ENCODE data around the gene ZNF524. TPM values are rescaled to one million over a fixed set of nuclear protein-coding genes. Genes with fewer than 3 reads are reported as not detected.

ZNF524 gene
- total and polyA plus RNA-seq, 5 donors from 2014 or later, result 13.7 to 53.7 (median 42.7) TPM

DNA sequence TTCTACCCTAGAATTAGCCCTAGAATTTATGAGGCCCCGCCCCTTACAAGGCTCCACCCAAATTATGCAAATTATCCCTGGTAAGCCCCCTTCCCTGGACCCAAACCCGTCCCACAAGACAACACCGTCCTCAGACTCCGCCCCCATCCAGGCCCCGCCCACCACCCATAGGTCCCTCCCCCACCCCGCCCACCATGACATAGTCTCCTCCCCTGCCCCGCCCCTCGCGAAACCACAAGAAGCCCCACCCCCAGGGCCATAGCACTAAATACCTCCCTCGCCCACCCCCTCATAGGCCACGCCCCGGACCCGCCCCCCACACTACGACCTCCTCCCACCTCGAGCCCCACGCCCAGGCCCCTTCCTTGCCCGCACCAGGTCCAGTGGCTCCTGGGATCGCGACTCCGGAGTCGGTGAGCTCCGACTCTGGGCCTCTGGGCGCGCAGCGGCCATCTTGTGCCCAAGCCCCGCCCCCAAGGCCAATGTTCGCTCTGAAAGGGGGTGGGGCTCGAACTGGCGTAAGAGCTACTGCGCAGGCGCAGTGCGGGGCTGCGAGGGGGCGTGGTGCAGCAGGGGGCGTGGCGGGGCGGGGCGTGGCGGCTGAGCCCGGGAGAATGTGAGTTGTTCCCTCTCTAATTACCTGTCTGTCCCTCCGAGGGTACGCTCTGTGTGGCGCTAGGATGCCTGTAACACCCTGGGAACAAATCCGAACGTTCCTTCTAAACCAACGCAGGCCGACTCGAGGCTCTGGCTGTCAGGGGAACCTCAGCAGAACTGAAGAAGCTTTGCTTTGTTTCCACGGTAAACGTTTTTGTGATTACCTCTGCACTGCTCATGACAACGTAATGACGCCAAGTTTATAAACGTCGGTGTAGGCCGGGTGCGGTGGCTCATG lies 24.3 kb downstream of the ZNF524 start, which contains the start of gene ZNF784:
Gene ZNF784, minus strand, starts transcription at position 458 of the 895 bp plus-strand sequence. Its CDS starts 5 bp downstream, at position 453.
- Histone ChIP-seq H3K9me3 (ENCODE audit: control insufficient read depth in 2 of 2, low read length in 2 of 2) (no peaks in the 10 kb centered on the region), H3K4me3 (ENCODE audit: low read depth, low read length) (peak within 1 kb of the TSS; percentile 76), H3K27ac (ENCODE audit: insufficient read depth, low read length, poor library complexity, severe bottlenecking) (peak within 1 kb of the TSS; percentile 96), H3K36me3 (ENCODE audit: control insufficient read depth, insufficient read depth, low read length) (no peaks in the 10 kb centered on the region), H3K4me1 (ENCODE audit: control insufficient read depth, insufficient read depth, low read length, poor library complexity, severe bottlenecking) (peaks cover 33% of the 10 kb centered on the region), H3K27me3 (ENCODE audit: control insufficient read depth, insufficient read depth, low read length) (no peaks in the 10 kb centered on the region)
- Mint-ChIP-seq H3K27me3 (no peaks in the 10 kb centered on the region), H3K4me1 (peaks cover 17 to 53% (median 25%) of the 10 kb centered on the region in 4 donors), H3K9me3 (no peaks in the 10 kb centered on the region), H3K36me3 (peaks cover 4% of the 10 kb centered on the region), H3K27ac (peak within 1 kb of the TSS; percentile 97 to 98 (median 98)), H3K4me3 (peak within 1 kb of the TSS; percentile 89 to 95 (median 91))
- ATAC-seq (ENCODE audit: low read depth in 2 of 2), result peak; percentile 80 to 84
- peak; percentile 90 to 93 (median 92) for DNase-seq

- Histone ChIP-seq H3K4me1 (ENCODE audit: control insufficient read depth, insufficient read depth, low read length, poor library complexity, severe bottlenecking) (peaks cover 33% of the 10 kb centered on the region), H3K27ac (ENCODE audit: insufficient read depth, low read length, poor library complexity, severe bottlenecking) (peak overlapping the region; percentile 96), H3K36me3 (ENCODE audit: control insufficient read depth, insufficient read depth, low read length) (no peaks in the 10 kb centered on the region), H3K4me3 (ENCODE audit: low read depth, low read length) (peak overlapping the region; percentile 76), H3K27me3 (ENCODE audit: control insufficient read depth, insufficient read depth, low read length) (no peaks in the 10 kb centered on the region), H3K9me3 (ENCODE audit: control insufficient read depth in 2 of 2, low read length in 2 of 2) (no peaks in the 10 kb centered on the region)
- DNase-seq (no peak), ATAC-seq (ENCODE audit: low read depth in 2 of 2) (no peak)
- H3K36me3 Mint-ChIP-seq, result peaks cover 4% of the 10 kb centered on the region
- peak overlapping the region in 2 of 3 donors; percentile 98 for H3K27ac Mint-ChIP-seq
- H3K27me3 Mint-ChIP-seq, result no peaks in the 10 kb centered on the region
- H3K4me1 Mint-ChIP-seq, result peaks cover 17 to 49% (median 25%) of the 10 kb centered on the region in 4 donors
- H3K9me3 Mint-ChIP-seq, result no peaks in the 10 kb centered on the region
- peak overlapping the region; percentile 89 to 95 (median 91) for H3K4me3 Mint-ChIP-seq
Measured at GRCh38 chr19:55625004-55625326, 24.9 kb downstream of the ZNF524 start.

DNA sequence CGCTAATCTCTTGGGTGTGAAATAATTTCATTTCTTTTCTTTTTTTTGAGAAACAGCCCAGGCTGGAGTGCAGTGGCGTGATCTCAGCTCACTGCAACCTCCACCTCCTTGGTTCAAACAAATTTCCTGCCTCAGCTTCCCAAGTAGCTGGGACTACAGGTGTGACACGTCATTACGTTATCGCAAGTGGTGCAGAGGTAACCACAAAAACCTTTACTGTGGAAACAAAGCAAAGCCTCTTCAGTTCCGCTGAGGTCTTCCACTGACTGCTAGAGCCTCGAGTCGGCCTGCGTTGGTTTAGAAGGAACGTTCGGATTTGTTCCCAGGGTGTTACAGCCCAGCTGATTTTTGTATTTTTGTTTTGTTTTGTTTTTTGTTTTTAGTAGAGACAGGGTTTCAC lies 26.3 kb downstream of the ZNF524 start:
- Mint-ChIP-seq H3K4me3 (peak overlapping the region; percentile 75 to 87 (median 80)), H3K27me3 (no peaks in the 10 kb centered on the region), H3K4me1 (peaks cover 17 to 38% (median 25%) of the 10 kb centered on the region in 4 donors), H3K36me3 (no peaks in the 10 kb centered on the region), H3K9me3 (no peaks in the 10 kb centered on the region), H3K27ac (peak overlapping the region; percentile 85 to 93 (median 92))
- no peaks in the 10 kb centered on the region for H3K9me3 ChIP-seq (ENCODE audit: control insufficient read depth in 2 of 2, low read length in 2 of 2)
- peak; percentile 47 to 80 (median 72) for DNase-seq
- peak overlapping the region; percentile 76 for H3K27ac ChIP-seq (ENCODE audit: insufficient read depth, low read length, poor library complexity, severe bottlenecking)
- H3K36me3 ChIP-seq (ENCODE audit: control insufficient read depth, insufficient read depth, low read length), result no peaks in the 10 kb centered on the region
- ATAC-seq (ENCODE audit: low read depth in 2 of 2), result peak; percentile 25 to 29
- peak overlapping the region; percentile 65 for H3K4me3 ChIP-seq (ENCODE audit: low read depth, low read length)
- no peaks in the 10 kb centered on the region for H3K27me3 ChIP-seq (ENCODE audit: control insufficient read depth, insufficient read depth, low read length)
- peaks cover 33% of the 10 kb centered on the region for H3K4me1 ChIP-seq (ENCODE audit: control insufficient read depth, insufficient read depth, low read length, poor library complexity, severe bottlenecking)

GRCh38 chr19:55632463-55632834 lies 32.4 kb downstream of the ZNF524 start:
- H3K4me3 ChIP-seq (ENCODE audit: low read depth, low read length), result peak overlapping the region; percentile 4
- Mint-ChIP-seq H3K4me1 (peaks cover 14 to 45% (median 35%) of the 10 kb centered on the region in 4 donors), H3K9me3 (no peaks in the 10 kb centered on the region), H3K27ac (peak overlapping the region in 2 of 3 donors; percentile 6 to 72), H3K36me3 (peaks cover 19% of the 10 kb centered on the region), H3K27me3 (peaks cover 6% of the 10 kb centered on the region), H3K4me3 (peak overlapping the region; percentile 0 to 81 (median 48))
- DNase-seq, result peak; percentile 83 to 96 (median 86)
- peaks cover 42% of the 10 kb centered on the region for H3K4me1 ChIP-seq (ENCODE audit: control insufficient read depth, insufficient read depth, low read length, poor library complexity, severe bottlenecking)
- H3K36me3 ChIP-seq (ENCODE audit: control insufficient read depth, insufficient read depth, low read length), result no peaks in the 10 kb centered on the region
- H3K27ac ChIP-seq (ENCODE audit: insufficient read depth, low read length, poor library complexity, severe bottlenecking), result peak overlapping the region; percentile 54
- H3K27me3 ChIP-seq (ENCODE audit: control insufficient read depth, insufficient read depth, low read length), result no peaks in the 10 kb centered on the region
- peak; percentile 48 to 55 for ATAC-seq (ENCODE audit: low read depth in 2 of 2)
- H3K9me3 ChIP-seq (ENCODE audit: control insufficient read depth in 2 of 2, low read length in 2 of 2), result no peaks in the 10 kb centered on the region

DNA sequence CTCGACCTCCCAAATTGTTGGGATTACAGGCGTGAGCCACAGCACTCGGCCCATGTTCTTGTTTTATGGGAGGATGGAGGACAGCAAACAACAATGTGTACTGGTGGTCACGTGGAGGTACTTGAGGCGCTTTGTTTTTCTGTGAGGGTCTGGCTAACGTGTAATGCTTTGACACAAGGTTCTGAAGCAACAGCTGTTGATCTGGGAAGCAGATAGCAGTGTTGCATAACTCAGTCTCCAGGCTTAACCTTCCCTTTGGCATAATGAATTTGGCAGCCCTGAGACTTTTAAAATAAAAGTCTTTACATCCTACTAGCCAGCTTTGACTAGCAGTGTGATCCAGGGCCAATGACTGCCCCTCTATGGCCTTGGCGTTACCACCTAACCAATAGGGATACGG lies 33.8 kb downstream of the ZNF524 start:
- Mint-ChIP-seq H3K36me3 (peaks cover 24% of the 10 kb centered on the region), H3K9me3 (no peaks in the 10 kb centered on the region), H3K27me3 (peaks cover 11% of the 10 kb centered on the region), H3K4me3 (peak overlapping the region in 3 of 4 donors; percentile 81 to 98 (median 96)), H3K4me1 (peaks cover 14 to 56% (median 41%) of the 10 kb centered on the region in 4 donors), H3K27ac (peak overlapping the region in 2 of 3 donors; percentile 26 to 100)
- ATAC-seq (ENCODE audit: low read depth in 2 of 2) (no peak), DNase-seq (no peak)
- Histone ChIP-seq H3K9me3 (ENCODE audit: control insufficient read depth in 2 of 2, low read length in 2 of 2) (no peaks in the 10 kb centered on the region), H3K27ac (ENCODE audit: insufficient read depth, low read length, poor library complexity, severe bottlenecking) (peak overlapping the region; percentile 100), H3K27me3 (ENCODE audit: control insufficient read depth, insufficient read depth, low read length) (no peaks in the 10 kb centered on the region), H3K4me3 (ENCODE audit: low read depth, low read length) (no peak overlapping the region), H3K36me3 (ENCODE audit: control insufficient read depth, insufficient read depth, low read length) (no peaks in the 10 kb centered on the region), H3K4me1 (ENCODE audit: control insufficient read depth, insufficient read depth, low read length, poor library complexity, severe bottlenecking) (peaks cover 47% of the 10 kb centered on the region)

DNA sequence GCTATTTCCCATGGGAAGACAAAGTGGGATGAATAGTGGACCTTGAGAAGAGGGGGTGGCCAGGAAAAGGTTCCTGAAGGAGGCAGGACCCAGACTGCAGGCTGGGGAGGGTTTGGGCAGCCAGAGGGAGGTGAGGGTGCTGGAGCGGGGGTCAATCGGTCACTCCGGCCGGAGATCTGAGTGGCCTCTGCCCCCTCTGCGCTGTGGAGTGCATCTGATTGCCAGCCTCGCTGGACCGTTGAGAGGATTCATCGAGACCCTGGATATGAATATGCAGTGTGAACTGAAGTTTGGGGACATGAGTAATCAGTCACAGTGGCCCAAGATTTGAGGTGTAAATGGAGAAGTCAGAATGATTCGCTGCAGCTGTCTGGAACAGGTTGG lies 35.2 kb downstream of the ZNF524 start:
- peak overlapping the region; percentile 96 to 100 (median 99) for H3K4me3 Mint-ChIP-seq
- Histone ChIP-seq H3K36me3 (ENCODE audit: control insufficient read depth, insufficient read depth, low read length) (no peaks in the 10 kb centered on the region), H3K4me3 (ENCODE audit: low read depth, low read length) (peak overlapping the region; percentile 96), H3K9me3 (ENCODE audit: control insufficient read depth in 2 of 2, low read length in 2 of 2) (no peaks in the 10 kb centered on the region), H3K27me3 (ENCODE audit: control insufficient read depth, insufficient read depth, low read length) (no peaks in the 10 kb centered on the region), H3K27ac (ENCODE audit: insufficient read depth, low read length, poor library complexity, severe bottlenecking) (peak overlapping the region; percentile 100), H3K4me1 (ENCODE audit: control insufficient read depth, insufficient read depth, low read length, poor library complexity, severe bottlenecking) (peaks cover 61% of the 10 kb centered on the region)
- peak overlapping the region; percentile 100 for H3K27ac Mint-ChIP-seq
- ATAC-seq (ENCODE audit: low read depth in 2 of 2), result no peak
- H3K27me3 Mint-ChIP-seq, result peaks cover 11% of the 10 kb centered on the region
- no peak for DNase-seq
- H3K36me3 Mint-ChIP-seq, result peaks cover 28% of the 10 kb centered on the region
- H3K9me3 Mint-ChIP-seq, result peaks cover 0 to 2% (median 0%) of the 10 kb centered on the region in 7 donors
- H3K4me1 Mint-ChIP-seq, result peaks cover 14 to 68% (median 47%) of the 10 kb centered on the region in 4 donors

DNA sequence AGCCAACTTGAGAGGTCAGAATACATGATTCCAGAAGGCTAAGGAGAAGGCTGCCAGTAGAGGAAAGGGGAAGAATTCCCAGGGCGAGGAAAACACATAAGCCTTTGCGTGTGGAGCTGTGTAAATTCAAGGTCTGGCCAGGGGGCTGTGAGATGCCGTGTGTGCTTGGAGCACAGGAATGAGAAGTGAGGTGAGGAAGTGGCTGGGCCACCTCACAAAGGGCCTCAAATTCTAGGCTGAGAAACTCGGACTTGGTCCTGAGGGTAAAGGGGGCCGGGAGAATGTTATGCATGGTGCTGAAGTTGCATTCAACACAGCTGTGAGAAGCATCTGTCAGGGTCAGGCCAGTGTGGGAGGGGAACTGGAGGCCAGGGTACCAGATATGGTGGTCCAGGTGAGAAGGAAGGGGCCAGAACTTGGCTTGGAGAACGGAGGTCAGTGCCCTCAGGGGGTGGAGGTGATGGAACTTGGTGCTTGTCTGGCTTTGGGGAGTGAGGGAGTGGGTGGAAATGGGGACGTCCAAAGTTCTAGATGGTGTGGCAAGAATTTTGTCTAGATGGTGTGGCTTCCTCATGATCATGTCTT lies 35.9 kb downstream of the ZNF524 start:
- H3K27me3 Mint-ChIP-seq, result peaks cover 11% of the 10 kb centered on the region
- peaks cover 28% of the 10 kb centered on the region for H3K36me3 Mint-ChIP-seq
- Histone ChIP-seq H3K9me3 (ENCODE audit: control insufficient read depth in 2 of 2, low read length in 2 of 2) (no peaks in the 10 kb centered on the region), H3K27me3 (ENCODE audit: control insufficient read depth, insufficient read depth, low read length) (no peaks in the 10 kb centered on the region), H3K36me3 (ENCODE audit: control insufficient read depth, insufficient read depth, low read length) (no peaks in the 10 kb centered on the region), H3K4me3 (ENCODE audit: low read depth, low read length) (peak overlapping the region; percentile 96), H3K4me1 (ENCODE audit: control insufficient read depth, insufficient read depth, low read length, poor library complexity, severe bottlenecking) (peaks cover 66% of the 10 kb centered on the region), H3K27ac (ENCODE audit: insufficient read depth, low read length, poor library complexity, severe bottlenecking) (peak overlapping the region; percentile 100)
- peak overlapping the region; percentile 100 for H3K27ac Mint-ChIP-seq
- DNase-seq, result no peak
- peak overlapping the region; percentile 96 to 100 (median 99) for H3K4me3 Mint-ChIP-seq
- H3K9me3 Mint-ChIP-seq, result peaks cover 0 to 2% (median 0%) of the 10 kb centered on the region in 7 donors
- H3K4me1 Mint-ChIP-seq, result peaks cover 14 to 71% (median 49%) of the 10 kb centered on the region in 4 donors
- ATAC-seq (ENCODE audit: low read depth in 2 of 2), result no peak

Data from CD4-positive, CD25-positive, alpha-beta regulatory T cell (primary cell).